GM12878 (cell line): ENCODE measurements around the gene CPNE4. TPM values are rescaled to one million over a fixed set of nuclear protein-coding genes. Genes with fewer than 3 reads are reported as not detected.

Experiments
- ATAC-seq: fragments of 200-7000 bp; cut with Tn5 transposase; 3 replicates; pipeline ENCODE4 v1.9.1; 2020; ENCODE audit warnings: mild to moderate bottlenecking, moderate library complexity
- BruUV-seq: library from RNA; stranded (reverse); fragments of 400-500 nt; replicated peaks from 2 replicates; lab custom pipeline; 2021; lab: Mats Ljungman, UMichigan
- CTCF ChIA-PET: fragments of 300-600 bp; sonication (Branson Sonifier 250); formaldehyde crosslinking; extraction: SDS; loops from one replicate; lab custom pipeline; 2021; ENCODE audit warnings: inconsistent platforms; lab: Yijun Ruan, JAX
- POLR2A ChIA-PET: fragments of 350-600 bp; formaldehyde crosslinking; extraction: SDS; loops from one replicate; lab custom pipeline; 2021; ENCODE audit warnings: inconsistent platforms; lab: Charles Lee
- RAD21 ChIA-PET: fragments of 300-600 bp; sonication (Branson Sonifier 250); formaldehyde crosslinking; loops from one replicate; lab custom pipeline; 2023; ENCODE audit warnings: antibody characterized with exemption; ENCODE audit not compliant: unreplicated experiment; lab: Charles Lee
- SMC1A ChIA-PET: fragments of 300-600 bp; sonication (Branson Sonifier 250); formaldehyde crosslinking; loops from one replicate; lab custom pipeline; 2023; ENCODE audit not compliant: unreplicated experiment, uncharacterized antibody; lab: Charles Lee
- DNase-seq: peaks from one replicate; pipeline ENCODE4 v3.0.0-alpha.2; 2011; ENCODE audit warnings: low read depth, low spot score
- FAIRE-seq: peaks from 3 replicates; lab custom pipeline; 2011; peaks lifted over from hg19 to GRCh38; lab: Jason Lieb, UNC
- H2AFZ ChIP-seq: 2 replicates; pipeline ENCODE4 v1.6.0; 2011; ENCODE audit warnings: low read depth, low read length, control low read depth; ENCODE audit not compliant: control insufficient read depth
- H3K27ac ChIP-seq: 2 replicates; pipeline ENCODE4 v1.5.1; 2011; ENCODE audit warnings: control low read depth; ENCODE audit not compliant: control insufficient read depth, insufficient read depth
- H3K27me3 ChIP-seq, 2 experiments: replicated peaks in 1 of 2; 2 replicates each; pipeline versions ENCODE4 v1.6.0 to v1.6.1; 2011; ENCODE audit warnings: low read length in 1 of 2; ENCODE audit not compliant: control insufficient read depth in 2 of 2, insufficient read depth in 2 of 2
- H3K36me3 ChIP-seq, 2 experiments: 2 replicates each; pipeline ENCODE4 v1.5.1; 2011; ENCODE audit warnings: low read length in 1 of 2; ENCODE audit not compliant: control insufficient read depth in 2 of 2, insufficient read depth in 2 of 2
- H3K4me1 ChIP-seq: 2 replicates; pipeline ENCODE4 v1.6.1; 2011; ENCODE audit warnings: mild to moderate bottlenecking, low read length, moderate library complexity, mixed read lengths; ENCODE audit not compliant: control insufficient read depth, insufficient read depth
- H3K4me2 ChIP-seq: 2 replicates; pipeline ENCODE4 v1.6.0; 2011; ENCODE audit warnings: control low read depth; ENCODE audit not compliant: control insufficient read depth, insufficient read depth
- H3K4me3 ChIP-seq: fragments of 200-600 bp; sonication (generic); 2 replicates; pipeline ENCODE4 v1.5.1; 2016
- H3K79me2 ChIP-seq: 2 replicates; pipeline ENCODE4 v1.6.0; 2011; ENCODE audit warnings: low read length; ENCODE audit not compliant: control insufficient read depth, insufficient read depth
- H3K9ac ChIP-seq: 2 replicates; pipeline ENCODE4 v1.8.0; 2011; ENCODE audit warnings: low read length, control low read depth, mixed read lengths; ENCODE audit not compliant: control insufficient read depth, insufficient read depth
- H3K9me3 ChIP-seq: replicated peaks from 3 replicates; pipeline ENCODE4 v1.5.1; 2011; ENCODE audit warnings: mild to moderate bottlenecking, low read length; ENCODE audit not compliant: control insufficient read depth, insufficient read depth
- H4K20me1 ChIP-seq: 2 replicates; pipeline ENCODE4 v1.6.0; 2011; ENCODE audit not compliant: control insufficient read depth, insufficient read depth
- BACH1 ChIP-seq: fragments of 450-650 bp; IDR thresholded peaks from 2 replicates; pipeline ENCODE4 v1.6.1; 2017; ENCODE audit warnings: mild to moderate bottlenecking, borderline replicate concordance
- BHLHE40 ChIP-seq, 2 experiments: fragments of 450-650 bp in 1 of 2; IDR thresholded peaks; 2 replicates each; pipeline ENCODE4 v1.6.1; 2011 to 2017; ENCODE audit warnings: low read depth in 2 of 2, borderline replicate concordance in 1 of 2, improper control_type of control experiment in 1 of 2, low read length in 1 of 2, mild to moderate bottlenecking in 1 of 2
- CEBPZ ChIP-seq: fragments of 150-350 bp; IDR thresholded peaks from 2 replicates; pipeline ENCODE4 v1.6.1; 2016; ENCODE audit warnings: low read depth, low read length
- CREM ChIP-seq: IDR thresholded peaks from 2 replicates; pipeline ENCODE4 v1.6.1; 2014; ENCODE audit warnings: antibody characterized with exemption, low read depth
- FOXM1 ChIP-seq: IDR thresholded peaks from 2 replicates; pipeline ENCODE4 v1.6.1; 2012; ENCODE audit warnings: low read depth, mild to moderate bottlenecking, inconsistent platforms, low read length, moderate library complexity
- IKZF1 ChIP-seq: fragments of 450-650 bp; conservative IDR thresholded peaks from 2 replicates; pipeline ENCODE4 v1.6.1; 2017; ENCODE audit warnings: antibody characterized with exemption, mild to moderate bottlenecking
- PBX3 ChIP-seq: IDR thresholded peaks from 2 replicates; pipeline ENCODE4 v1.6.1; 2011; ENCODE audit warnings: mild to moderate bottlenecking, low read depth, low read length, moderate library complexity; ENCODE audit not compliant: insufficient replicate concordance
- PKNOX1 ChIP-seq: fragments of 450-650 bp; IDR thresholded peaks from 2 replicates; pipeline ENCODE4 v1.6.1; 2016; ENCODE audit warnings: mild to moderate bottlenecking
- RELA ChIP-seq: fragments of 450-650 bp; IDR thresholded peaks from 2 replicates; pipeline ENCODE4 v1.8.0; 2014; ENCODE audit warnings: borderline replicate concordance; ENCODE audit not compliant: partially characterized antibody
- ZBTB4 ChIP-seq: fragments of 450-650 bp; formaldehyde crosslinking; IDR thresholded peaks from 2 replicates; pipeline ENCODE4 v1.4.0; 2022; ENCODE audit warnings: mild to moderate bottlenecking, moderate library complexity
- WGBS: methylation state at CpG from one replicate; pipeline ENCODE4 v1.1.6; 2016; ENCODE audit warnings: low lambda C conversion rate; ENCODE audit not compliant: insufficient replicate concordance, insufficient coverage; ENCODE audit errors: missing lambda C conversion rate; 5-methylcytosine and 5-hydroxymethylcytosine counted together
- in situ Hi-C: fragments of 300-500 bp; cut with MboI; formaldehyde crosslinking; loops from 9 replicates; pipeline ENCODE4 v1.14.3; 2018; ENCODE audit warnings: mixed read lengths
- intact Hi-C: fragments of 100-400 bp; cut with micrococcal nuclease; formaldehyde crosslinking; loops from one replicate; pipeline ENCODE4 v1.14.2; 2022; ENCODE audit not compliant: unreplicated experiment
- polyA plus RNA-seq, 11 experiments: library from polyadenylated mRNA; depleted of rRNA in 4 of 11; unstranded in 6 of 11; stranded (reverse) in 5 of 11; fragments of >200 nt; fragmentation: Nextera tagmentation in 4 of 11; fragmentation: Illumina TruSeq in 1 of 11; extraction: Ambion mirVana in 4 of 11; extraction: Trizol in 1 of 11; gene quantifications; 1 replicate in 1 of 11; 2 replicates in 10 of 11; pipeline versions ENCODE4 v1.2.1 to v1.2.3, GENCODE V29; 2011 to 2016; ENCODE audit warnings: inconsistent platforms in 2 of 11, missing spikeins in 2 of 11, low read depth in 1 of 11
- total RNA-seq, 4 experiments: library from RNA; depleted of rRNA in 3 of 4; stranded (reverse); fragments of >200 nt in 3 of 4; fragmentation: Illumina TruSeq in 1 of 4; extraction: Trizol in 1 of 4; gene quantifications; 2 replicates each; pipeline versions ENCODE4 v1.2.1 to v1.2.3, GENCODE V29; 2013 to 2021

CPNE4 gene
- total and polyA plus RNA-seq, 10 of the 15 experiments (the other 5 are each of a cell fraction or from before 2014, with no cell fraction given): 0.17 to 1.9 (median 0.48) TPM; not detected in 1

GRCh38 chr3:131755380-131755779 is 279.4 kb downstream of the CPNE4 start (continued):
- TF ChIP-seq FOXM1 (no peak), CREM (no peak)

- no peak overlapping the region for H3K4me2 ChIP-seq
- 77% methylated on average over 3 of the region's 3 CpGs for WGBS
- ATAC-seq (no peak), FAIRE-seq (no peak), DNase-seq (no peak)
- no peak overlapping the region for H3K9ac ChIP-seq
- H3K79me2 ChIP-seq: no peaks in the 10 kb centered on the region
- no peaks in the 10 kb centered on the region for H3K36me3 ChIP-seq
- POLR2A ChIA-PET: no interaction called here
- in situ Hi-C loops: no loop called here
- no TSS peak for BruUV-seq
- H3K4me3 ChIP-seq: no peak overlapping the region
- SMC1A ChIA-PET: no interaction called here
- H3K27ac ChIP-seq: no peak overlapping the region
- H2AFZ ChIP-seq: no peak overlapping the region
- CTCF ChIA-PET: no interaction called here
- H3K4me1 ChIP-seq: no peaks in the 10 kb centered on the region
- intact Hi-C loops: no loop called here
- H3K9me3 ChIP-seq: no peaks in the 10 kb centered on the region
- no peaks in the 10 kb centered on the region for H3K27me3 ChIP-seq
- RAD21 ChIA-PET: no interaction called here
- no peaks in the 10 kb centered on the region for H4K20me1 ChIP-seq
- TF ChIP-seq CEBPZ (no peak), RELA (no peak), ZBTB4 (CRISPR knock-in tag) (no peak), PBX3 (no peak), PKNOX1 (no peak), BACH1 (no peak), IKZF1 (no peak), BHLHE40 (IDR thresholded peaks at IDR 0.05; ENCODE audit: borderline replicate concordance in 1 of 2, low read depth in 2 of 2, low read length in 1 of 2) (no peak)
Measured at GRCh38 chr3:131750256-131750655, 284.6 kb downstream of the CPNE4 start.
